ENCODE results near the gene DPP3. TPM values are rescaled to one million over a fixed set of nuclear protein-coding genes. Genes with fewer than 3 reads are reported as not detected.

Gene DPP3
- total RNA-seq, 2 donors from 2014 or later: 15.8 to 52.4 TPM

- intact Hi-C loops (cut with DNase I): no loop called here
- Histone ChIP-seq H3K36me3 (replicated peaks in 1 of 2; ENCODE audit: insufficient read depth in 1 of 2, low read depth in 2 of 2) (no peaks in the 10 kb centered on the region), H3K9me3 (no peaks in the 10 kb centered on the region), H3K27me3 (no peaks in the 10 kb centered on the region), H3K4me1 (peaks cover 13% of the 10 kb centered on the region), H3K4me3 (no peak overlapping the region), H3K27ac (no peak overlapping the region)
- 75% methylated on average over 1 to 9 of the region's 10 CpGs for WGBS, 2 donors
- TF ChIP-seq POLR2A (IDR thresholded peaks at IDR 0.05) (no peak), CTCF (IDR thresholded peaks at IDR 0.05) (no peak)
- DNase-seq (no peak), ATAC-seq (no peak)
Observed at GRCh38 chr11:66476173-66476840, 3.9 kb upstream of the DPP3 start.

GRCh38 chr11:66476841-66477251 is 3.4 kb upstream of the DPP3 start:
- no peak for ATAC-seq
- WGBS, 2 donors: 63 to 81% methylated on average over 8 to 9 of the region's 9 CpGs
- no peaks in the 10 kb centered on the region for H3K27me3 ChIP-seq
- no peak overlapping the region for H3K27ac ChIP-seq
- intact Hi-C loops (cut with DNase I): no loop called here
- peaks cover 15% of the 10 kb centered on the region for H3K4me1 ChIP-seq
- H3K4me3 ChIP-seq: no peak overlapping the region
- DNase-seq: no peak
- TF ChIP-seq CTCF (IDR thresholded peaks at IDR 0.05): no peak
- no peak for TF ChIP-seq POLR2A (IDR thresholded peaks at IDR 0.05)
- H3K36me3 ChIP-seq (replicated peaks in 1 of 2; ENCODE audit: insufficient read depth in 1 of 2, low read depth in 2 of 2): no peaks in the 10 kb centered on the region
- H3K9me3 ChIP-seq: no peaks in the 10 kb centered on the region

- H3K9me3 ChIP-seq: no peaks in the 10 kb centered on the region
- H3K27me3 ChIP-seq: no peaks in the 10 kb centered on the region
- TF ChIP-seq POLR2A (IDR thresholded peaks at IDR 0.05) (no peak), CTCF (IDR thresholded peaks at IDR 0.05) (no peak)
- 85 to 88% methylated on average over 7 to 10 of the region's 11 CpGs for WGBS, 2 donors
- H3K4me3 ChIP-seq: no peak overlapping the region
- DNase-seq (no peak), ATAC-seq (no peak)
- intact Hi-C loops (cut with DNase I): no loop called here
- no peak overlapping the region for H3K27ac ChIP-seq
- H3K4me1 ChIP-seq: peaks cover 15% of the 10 kb centered on the region
- peaks cover 0 to 2% of the 10 kb centered on the region in 2 donors for H3K36me3 ChIP-seq (replicated peaks in 1 of 2; ENCODE audit: insufficient read depth in 1 of 2, low read depth in 2 of 2)
Observed at GRCh38 chr11:66477263-66478201, 2.7 kb upstream of the DPP3 start.

GRCh38 chr11:66478729-66479393 is 1.4 kb upstream of the DPP3 start:
- 39 to 46% methylated on average over 8 of the region's 8 CpGs for WGBS, 2 donors
- no peaks in the 10 kb centered on the region for H3K9me3 ChIP-seq
- peaks cover 15% of the 10 kb centered on the region for H3K4me1 ChIP-seq
- TF ChIP-seq POLR2A (IDR thresholded peaks at IDR 0.05): no peak
- TF ChIP-seq CTCF (IDR thresholded peaks at IDR 0.05): peak; percentile 33 to 69 (median 55)
- intact Hi-C loops (cut with DNase I): no loop called here
- peak overlapping the region; percentile 94 to 97 (median 95) for H3K27ac ChIP-seq
- H3K36me3 ChIP-seq (replicated peaks in 1 of 2; ENCODE audit: insufficient read depth in 1 of 2, low read depth in 2 of 2): peaks cover 0 to 3% of the 10 kb centered on the region in 2 donors
- H3K4me3 ChIP-seq: peak overlapping the region; percentile 54 to 70
- peak in 1 of 4 donors; percentile 32 for DNase-seq
- no peaks in the 10 kb centered on the region for H3K27me3 ChIP-seq
- ATAC-seq: no peak
